OCI-LY3 (cell line): ENCODE results near the gene RAB27A.

Experiments
- H2AFZ ChIP-seq: fragments of 200-600, 300-600 bp; shearing (Covaris generic); 2 replicates; pipeline ENCODE4 v1.6.0; 2014; ENCODE audit warnings: antibody characterized with exemption, low read depth, low read length
- H3K27ac ChIP-seq: fragments of 200-600, 300-600 bp; sonication (generic); 2 replicates; pipeline ENCODE4 v1.5.1; 2014; ENCODE audit warnings: mild to moderate bottlenecking, low read length, moderate library complexity, mixed read lengths
- H3K27me3 ChIP-seq: fragments of 200-600, 300-600 bp; sonication (generic); 2 replicates; pipeline ENCODE4 v1.6.1; 2014; ENCODE audit warnings: low read depth, low read length, mixed read lengths
- H3K36me3 ChIP-seq: fragments of 200-600, 300-600 bp; sonication (generic); replicated peaks from 2 replicates; pipeline ENCODE3; 2014; ENCODE audit warnings: low read depth, low read length, mixed read lengths
- H3K4me1 ChIP-seq: fragments of 300-600, 200-600 bp; sonication (generic); 2 replicates; pipeline ENCODE4 v1.6.1; 2014; ENCODE audit warnings: low read length, mixed read lengths
- H3K4me2 ChIP-seq: fragments of 200-600, 300-600 bp; sonication (generic); 2 replicates; pipeline ENCODE4 v1.6.1; 2014; ENCODE audit warnings: low read length, mixed read lengths
- H3K4me3 ChIP-seq: fragments of 300-600, 200-600 bp; sonication (generic); 2 replicates; pipeline ENCODE4 v1.5.1; 2014; ENCODE audit warnings: antibody characterized with exemption, mild to moderate bottlenecking, low read length, moderate library complexity
- H3K79me2 ChIP-seq: fragments of 300-600, 200-600 bp; shearing (Covaris generic); 2 replicates; pipeline ENCODE4 v1.6.1; 2014; ENCODE audit warnings: mild to moderate bottlenecking, low read length, mixed read lengths
- H3K9ac ChIP-seq: fragments of 300-600, 200-600 bp; shearing (Covaris generic); 2 replicates; pipeline ENCODE4 v1.6.0; 2014; ENCODE audit warnings: mild to moderate bottlenecking, low read length, moderate library complexity
- H3K9me3 ChIP-seq: fragments of 200-600, 300-600 bp; shearing (Covaris generic); 2 replicates; pipeline ENCODE4 v1.6.1; 2014; ENCODE audit warnings: low read length, mixed read lengths; ENCODE audit not compliant: insufficient read depth
- H4K20me1 ChIP-seq: fragments of 200-600, 300-600 bp; sonication (generic); 2 replicates; pipeline ENCODE4 v1.6.1; 2016; ENCODE audit warnings: low read length, mixed read lengths; ENCODE audit not compliant: insufficient read depth
- EZH2phosphoT487 ChIP-seq: fragments of 200-600 bp; shearing (Covaris generic); IDR thresholded peaks from 2 replicates; pipeline ENCODE4 v1.6.1; 2018; ENCODE audit warnings: antibody characterized with exemption, mixed run types, low read depth
- TF ChIP-seq, protein P1 (sequence below): fragments of 200-600, 300-600 bp; sonication (generic); IDR thresholded peaks from 2 replicates; pipeline ENCODE4 v1.5.1; 2014; ENCODE audit warnings: antibody characterized with exemption, low read length, low read depth

Gene RAB27A

DNA sequence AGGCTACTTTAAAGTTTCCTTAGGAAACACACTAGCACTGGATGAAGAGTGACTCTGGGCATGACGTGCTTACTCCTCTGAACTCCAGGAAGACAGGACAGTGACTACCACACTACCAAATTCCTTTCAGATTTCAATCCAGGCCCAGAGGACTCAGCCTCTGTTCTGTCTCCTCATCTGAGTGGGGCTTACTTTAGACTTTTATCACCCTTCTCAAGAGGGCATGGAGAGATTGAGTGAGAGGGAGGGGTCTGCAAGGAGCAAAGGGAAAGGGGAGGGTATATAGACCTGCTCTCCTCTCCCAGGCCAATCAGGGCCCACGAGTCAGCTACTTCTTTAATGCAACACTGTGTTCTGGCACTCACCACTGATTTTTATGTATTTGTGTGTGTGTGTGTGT lies 63.5 kb downstream of the RAB27A start:
- Histone ChIP-seq H3K27ac (no peak overlapping the region), H4K20me1 (no peaks in the 10 kb centered on the region), H3K4me3 (no peak overlapping the region), H3K9me3 (no peaks in the 10 kb centered on the region), H3K79me2 (no peaks in the 10 kb centered on the region), H3K36me3 (no peaks in the 10 kb centered on the region), H3K4me2 (no peak overlapping the region), H3K27me3 (no peaks in the 10 kb centered on the region), H3K4me1 (peaks cover 14% of the 10 kb centered on the region), H2AFZ (no peak overlapping the region), H3K9ac (no peak overlapping the region)
- TF ChIP-seq EZH2phosphoT487, result no peak
- TF ChIP-seq, protein P1, sequence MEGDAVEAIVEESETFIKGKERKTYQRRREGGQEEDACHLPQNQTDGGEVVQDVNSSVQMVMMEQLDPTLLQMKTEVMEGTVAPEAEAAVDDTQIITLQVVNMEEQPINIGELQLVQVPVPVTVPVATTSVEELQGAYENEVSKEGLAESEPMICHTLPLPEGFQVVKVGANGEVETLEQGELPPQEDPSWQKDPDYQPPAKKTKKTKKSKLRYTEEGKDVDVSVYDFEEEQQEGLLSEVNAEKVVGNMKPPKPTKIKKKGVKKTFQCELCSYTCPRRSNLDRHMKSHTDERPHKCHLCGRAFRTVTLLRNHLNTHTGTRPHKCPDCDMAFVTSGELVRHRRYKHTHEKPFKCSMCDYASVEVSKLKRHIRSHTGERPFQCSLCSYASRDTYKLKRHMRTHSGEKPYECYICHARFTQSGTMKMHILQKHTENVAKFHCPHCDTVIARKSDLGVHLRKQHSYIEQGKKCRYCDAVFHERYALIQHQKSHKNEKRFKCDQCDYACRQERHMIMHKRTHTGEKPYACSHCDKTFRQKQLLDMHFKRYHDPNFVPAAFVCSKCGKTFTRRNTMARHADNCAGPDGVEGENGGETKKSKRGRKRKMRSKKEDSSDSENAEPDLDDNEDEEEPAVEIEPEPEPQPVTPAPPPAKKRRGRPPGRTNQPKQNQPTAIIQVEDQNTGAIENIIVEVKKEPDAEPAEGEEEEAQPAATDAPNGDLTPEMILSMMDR, result no peak

DNA sequence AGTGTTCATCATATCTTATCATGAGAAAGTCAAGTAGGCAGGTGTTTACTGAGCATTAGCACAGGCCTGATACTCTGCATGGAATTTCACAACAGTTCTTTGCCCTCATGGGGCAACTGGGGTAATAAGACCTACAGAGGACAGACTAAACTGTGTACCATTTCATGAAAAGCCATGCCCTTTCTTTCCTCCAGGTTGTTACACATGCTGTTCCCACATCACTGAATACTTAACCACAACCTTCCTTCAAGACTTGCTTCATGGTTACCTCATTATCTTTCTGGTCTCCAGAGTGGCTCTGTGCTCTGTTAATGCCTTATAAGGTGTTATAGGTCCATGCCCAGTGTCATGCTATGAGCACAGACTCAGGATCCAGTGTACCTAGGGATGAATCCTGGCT lies 64.7 kb downstream of the RAB27A start:
- Histone ChIP-seq H3K4me3 (no peak overlapping the region), H3K27me3 (no peaks in the 10 kb centered on the region), H4K20me1 (no peaks in the 10 kb centered on the region), H3K9me3 (no peaks in the 10 kb centered on the region), H2AFZ (no peak overlapping the region), H3K4me2 (no peak overlapping the region), H3K36me3 (no peaks in the 10 kb centered on the region), H3K9ac (no peak overlapping the region), H3K79me2 (no peaks in the 10 kb centered on the region), H3K4me1 (peaks cover 17% of the 10 kb centered on the region), H3K27ac (no peak overlapping the region)
- TF ChIP-seq, protein P1, result no peak
- no peak for TF ChIP-seq EZH2phosphoT487

DNA sequence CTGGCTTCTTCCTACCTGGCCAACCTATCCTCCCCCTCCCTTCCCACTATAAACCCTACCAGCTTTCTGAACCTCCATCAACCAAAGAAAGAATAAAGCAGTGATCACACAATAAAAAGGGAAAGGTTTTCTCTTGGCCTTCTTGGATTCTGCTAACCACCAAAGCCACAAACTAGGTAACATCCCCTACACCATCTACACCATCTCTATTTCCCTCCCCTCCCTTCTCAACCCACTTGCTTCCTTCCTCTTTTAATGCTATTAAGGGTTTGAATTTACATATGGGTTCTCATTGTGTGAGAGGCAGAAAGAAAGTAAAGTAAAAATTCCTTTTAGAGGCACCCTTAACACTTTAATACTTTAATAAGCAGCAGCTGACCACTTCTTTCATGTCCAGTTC lies 67.0 kb downstream of the RAB27A start:
- Histone ChIP-seq H3K4me3 (no peak overlapping the region), H3K4me1 (peaks cover 23% of the 10 kb centered on the region), H3K9ac (no peak overlapping the region), H3K79me2 (no peaks in the 10 kb centered on the region), H3K27ac (no peak overlapping the region), H4K20me1 (no peaks in the 10 kb centered on the region), H3K9me3 (no peaks in the 10 kb centered on the region), H2AFZ (no peak overlapping the region), H3K36me3 (no peaks in the 10 kb centered on the region), H3K4me2 (peak overlapping the region; percentile 50), H3K27me3 (no peaks in the 10 kb centered on the region)
- TF ChIP-seq, protein P1, result no peak
- TF ChIP-seq EZH2phosphoT487, result no peak

DNA sequence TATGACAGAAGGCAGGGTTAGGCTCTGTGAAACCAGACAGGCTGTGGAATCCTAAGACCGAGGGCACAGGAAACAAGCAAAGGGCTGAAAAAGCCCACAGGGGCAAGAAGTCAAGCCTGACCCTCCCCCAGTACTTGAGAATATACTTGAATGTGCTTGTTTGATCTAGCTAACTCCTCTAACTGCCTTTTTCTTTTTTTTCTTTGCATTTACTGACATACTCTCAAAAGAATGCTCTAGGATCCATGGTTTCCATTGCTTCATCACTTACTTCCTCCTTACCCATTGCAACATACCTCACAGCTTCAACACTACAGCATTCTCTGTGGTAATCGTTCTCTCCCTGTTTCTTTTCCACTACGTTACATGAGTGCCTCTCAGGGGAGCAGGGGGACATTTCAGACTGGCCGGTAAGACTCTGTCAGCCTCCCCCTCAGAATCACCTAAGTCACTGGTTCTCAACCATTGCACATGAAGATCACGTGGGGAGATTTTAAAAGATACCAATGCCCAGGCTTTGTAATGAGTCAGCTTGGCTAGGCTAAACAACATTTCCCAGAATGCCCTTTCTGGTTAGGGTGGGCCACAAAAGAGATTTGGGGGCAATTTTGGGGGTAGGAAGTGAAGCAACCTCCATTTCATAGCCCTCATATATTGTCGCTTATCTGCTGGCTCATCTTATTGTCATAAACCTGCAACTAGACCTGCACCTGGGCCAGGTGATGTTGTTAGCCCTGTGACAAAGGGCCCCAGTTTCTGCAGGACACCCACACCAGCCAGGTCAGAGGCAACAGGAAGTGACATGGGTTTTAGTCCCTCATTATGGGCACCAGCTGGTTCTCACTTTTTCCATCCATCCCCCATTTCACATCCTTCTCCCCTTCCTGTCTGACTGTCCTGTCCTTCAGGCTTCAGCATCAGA lies 68.3 kb downstream of the RAB27A start:
- Histone ChIP-seq H3K9me3 (no peaks in the 10 kb centered on the region), H3K4me1 (peaks cover 23% of the 10 kb centered on the region), H3K36me3 (no peaks in the 10 kb centered on the region), H3K4me2 (0 out of 2 replicates have a peak overlapping the region, but pooled peaks have one; percentile 17), H3K79me2 (no peaks in the 10 kb centered on the region), H4K20me1 (no peaks in the 10 kb centered on the region), H3K9ac (no peak overlapping the region), H3K27me3 (no peaks in the 10 kb centered on the region), H2AFZ (no peak overlapping the region), H3K27ac (no peak overlapping the region), H3K4me3 (no peak overlapping the region)
- TF ChIP-seq, protein P1, result no peak
- TF ChIP-seq EZH2phosphoT487, result no peak
